IPS-18a (cell line): Measurements from ENCODE around the gene CGNL1.

ENCODE experiments used
- H3K27ac ChIP-seq: one replicate; pipeline ENCODE4 v1.5.1; 2013; ENCODE audit warnings: low read length
- H3K27me3 ChIP-seq: one replicate; pipeline ENCODE4 v1.6.1; 2013; ENCODE audit warnings: mild to moderate bottlenecking, low read length; ENCODE audit not compliant: control insufficient read depth, insufficient read depth
- H3K36me3 ChIP-seq: one replicate; pipeline ENCODE4 v1.6.1; 2013; ENCODE audit warnings: low read depth, low read length; ENCODE audit not compliant: control insufficient read depth
- H3K4me1 ChIP-seq: one replicate; pipeline ENCODE4 v1.6.1; 2013; ENCODE audit warnings: low read depth, low read length; ENCODE audit not compliant: control insufficient read depth
- H3K4me3 ChIP-seq: one replicate; pipeline ENCODE4 v1.5.1; 2013; ENCODE audit warnings: low read length
- H3K9ac ChIP-seq: one replicate; pipeline ENCODE4 v1.6.1; 2013; ENCODE audit warnings: mild to moderate bottlenecking, low read length, moderate library complexity
- H3K9me3 ChIP-seq: one replicate; pipeline ENCODE4 v1.6.1; 2013; ENCODE audit warnings: low read depth, low read length; ENCODE audit not compliant: control insufficient read depth

Gene CGNL1

DNA sequence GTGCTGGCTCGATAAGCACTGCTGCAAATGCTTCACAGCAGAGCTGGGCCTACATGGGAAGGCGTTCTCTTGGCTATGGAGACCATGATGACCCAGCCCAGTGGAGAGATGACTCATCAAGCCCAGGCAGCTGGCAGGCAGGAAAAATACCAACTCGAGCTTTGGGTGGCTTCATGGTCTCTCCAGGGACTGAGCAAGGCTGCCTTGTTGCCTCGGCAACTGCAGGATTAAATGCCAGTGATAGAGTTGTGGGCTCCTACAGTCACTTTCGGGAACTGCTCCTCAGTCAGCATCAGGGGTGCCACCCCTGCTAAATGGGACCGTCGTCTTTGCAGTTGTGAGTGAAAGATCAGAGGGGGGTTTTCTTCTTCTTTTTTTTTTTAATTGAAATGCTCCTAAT lies 160.8 kb downstream of the CGNL1 start:
- H3K9ac ChIP-seq: no peak overlapping the region
- no peak overlapping the region for H3K4me3 ChIP-seq
- peaks cover 29% of the 10 kb centered on the region for H3K36me3 ChIP-seq
- no peaks in the 10 kb centered on the region for H3K27me3 ChIP-seq
- no peak overlapping the region for H3K27ac ChIP-seq
- H3K9me3 ChIP-seq: no peaks in the 10 kb centered on the region
- H3K4me1 ChIP-seq: peaks cover 21% of the 10 kb centered on the region

DNA sequence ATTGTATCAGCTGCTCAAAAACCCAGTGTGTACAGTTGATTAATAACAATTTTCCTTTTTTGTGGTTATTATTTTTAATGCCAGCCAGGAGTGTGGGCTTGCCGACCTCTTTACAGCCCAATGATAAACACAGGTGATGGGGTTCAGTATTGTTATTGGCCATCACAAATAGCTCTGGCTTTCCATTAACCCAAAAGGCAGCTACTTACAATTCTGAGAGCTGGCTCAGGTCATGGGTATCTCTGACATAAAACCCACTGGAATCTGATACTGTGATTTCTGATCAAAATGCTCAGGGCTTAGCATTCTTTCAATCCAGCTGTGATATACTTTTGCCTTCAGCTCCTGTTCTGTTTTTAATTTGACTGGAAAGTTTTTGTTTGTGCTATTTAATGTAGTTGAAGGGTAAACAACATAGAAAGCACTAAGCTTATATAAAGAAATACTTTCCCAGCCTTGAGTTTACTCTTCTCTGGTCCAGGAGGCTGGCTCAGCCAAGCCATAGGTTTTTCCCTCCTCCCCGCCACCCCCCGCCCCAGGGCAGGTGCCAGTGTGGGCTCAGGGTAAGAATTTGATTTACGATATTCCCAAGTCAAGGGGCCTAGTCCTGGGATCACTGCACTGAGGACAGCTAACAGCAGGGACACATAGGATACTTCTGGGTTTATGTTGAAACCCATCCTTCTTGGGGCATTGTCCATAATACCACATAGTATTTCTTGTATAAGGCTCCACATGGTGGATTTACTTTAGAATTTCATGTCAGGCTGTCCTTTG lies 161.4 kb downstream of the CGNL1 start:
- H3K36me3 ChIP-seq: peaks cover 23% of the 10 kb centered on the region
- peaks cover 21% of the 10 kb centered on the region for H3K4me1 ChIP-seq
- no peak overlapping the region for H3K9ac ChIP-seq
- H3K27me3 ChIP-seq: no peaks in the 10 kb centered on the region
- no peak overlapping the region for H3K4me3 ChIP-seq
- no peaks in the 10 kb centered on the region for H3K9me3 ChIP-seq
- no peak overlapping the region for H3K27ac ChIP-seq

DNA sequence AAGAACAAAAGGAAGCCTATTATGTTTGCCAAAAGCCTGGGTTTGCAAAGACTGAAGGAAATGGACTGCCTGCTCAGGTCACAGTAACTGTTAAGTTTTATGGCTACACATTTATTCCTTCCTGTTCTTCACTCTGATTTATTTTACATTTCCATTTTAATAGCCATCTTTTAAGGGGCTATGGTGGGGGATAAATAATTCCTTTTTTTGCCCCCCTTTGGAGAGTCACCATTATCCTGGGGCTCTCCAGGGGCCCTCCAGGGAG lies 161.9 kb downstream of the CGNL1 start:
- H3K9ac ChIP-seq: no peak overlapping the region
- H3K27ac ChIP-seq: no peak overlapping the region
- H3K4me3 ChIP-seq: no peak overlapping the region
- H3K4me1 ChIP-seq: peaks cover 21% of the 10 kb centered on the region
- no peaks in the 10 kb centered on the region for H3K9me3 ChIP-seq
- H3K36me3 ChIP-seq: peaks cover 18% of the 10 kb centered on the region
- no peaks in the 10 kb centered on the region for H3K27me3 ChIP-seq

DNA sequence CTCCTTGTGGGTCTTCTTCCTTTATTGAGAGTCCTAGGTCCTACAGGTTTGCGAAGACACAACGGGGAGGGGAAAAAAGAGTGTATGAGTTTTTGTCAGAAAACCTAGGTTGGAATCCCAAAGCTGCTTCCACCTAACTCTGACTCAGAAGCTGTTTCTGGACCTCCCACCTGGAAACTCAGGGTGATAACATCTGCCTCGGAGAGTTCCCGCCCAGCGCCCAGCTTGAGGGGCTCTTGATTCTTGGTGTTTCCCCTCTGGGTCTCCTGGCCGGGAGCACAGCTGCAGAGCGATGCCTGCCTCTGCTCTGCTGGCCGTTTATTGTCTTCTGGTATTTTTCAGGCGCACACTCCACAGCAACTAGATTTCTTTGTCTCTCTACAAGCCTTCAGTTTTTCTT lies 162.5 kb downstream of the CGNL1 start:
- no peak overlapping the region for H3K27ac ChIP-seq
- H3K36me3 ChIP-seq: peaks cover 20% of the 10 kb centered on the region

DNA sequence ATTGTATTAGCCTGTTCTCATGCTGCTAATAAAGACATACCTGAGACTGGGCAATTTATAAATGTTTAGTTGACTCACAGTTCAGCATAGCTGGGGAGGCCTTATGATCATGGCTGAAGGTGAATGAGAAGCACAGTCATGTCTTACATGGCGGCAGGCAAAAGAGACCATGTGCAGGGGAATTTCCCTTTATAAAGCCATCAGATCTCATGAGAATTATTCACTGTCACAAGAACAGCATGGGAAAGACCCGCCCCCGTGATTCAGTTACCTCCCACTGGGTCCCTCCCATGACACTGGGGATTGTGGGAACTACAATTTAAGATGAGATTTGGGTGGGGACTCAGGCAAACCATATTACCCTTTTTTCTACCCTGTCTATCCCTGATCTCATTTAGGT lies 163.9 kb downstream of the CGNL1 start:
- peaks cover 7% of the 10 kb centered on the region for H3K4me1 ChIP-seq
- H3K4me3 ChIP-seq: no peak overlapping the region
- no peak overlapping the region for H3K9ac ChIP-seq
- H3K9me3 ChIP-seq: no peaks in the 10 kb centered on the region
- H3K27ac ChIP-seq: no peak overlapping the region
- peaks cover 30% of the 10 kb centered on the region for H3K36me3 ChIP-seq
- no peaks in the 10 kb centered on the region for H3K27me3 ChIP-seq

More for the DNA sequence above, 162.5 kb downstream of the CGNL1 start:
- H3K4me3 ChIP-seq: no peak overlapping the region
- no peak overlapping the region for H3K9ac ChIP-seq
- H3K9me3 ChIP-seq: no peaks in the 10 kb centered on the region
- no peaks in the 10 kb centered on the region for H3K27me3 ChIP-seq
- peaks cover 16% of the 10 kb centered on the region for H3K4me1 ChIP-seq

DNA sequence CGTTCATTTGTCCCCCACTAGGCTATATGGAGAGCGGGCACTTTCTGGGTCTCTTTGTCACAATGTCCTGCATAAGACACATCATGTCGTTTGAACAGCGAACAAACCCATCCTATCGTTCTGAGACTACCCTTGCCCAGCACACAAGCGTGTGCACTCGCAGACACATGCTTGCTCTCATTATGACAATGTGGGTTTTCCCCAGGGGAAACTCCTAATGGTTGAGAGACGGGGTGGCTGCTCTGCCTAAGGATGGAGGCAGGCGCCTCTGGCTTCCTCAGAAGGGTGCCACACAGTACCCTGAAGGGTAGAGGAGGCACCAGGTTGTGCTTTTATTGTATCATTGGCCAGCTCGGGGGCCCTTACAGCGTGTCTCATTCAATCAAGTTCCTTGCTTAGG lies 164.4 kb downstream of the CGNL1 start:
- Histone ChIP-seq H3K4me3 (no peak overlapping the region), H3K4me1 (peaks cover 7% of the 10 kb centered on the region), H3K9me3 (no peaks in the 10 kb centered on the region), H3K27me3 (no peaks in the 10 kb centered on the region), H3K9ac (no peak overlapping the region), H3K36me3 (peaks cover 30% of the 10 kb centered on the region), H3K27ac (no peak overlapping the region)

DNA sequence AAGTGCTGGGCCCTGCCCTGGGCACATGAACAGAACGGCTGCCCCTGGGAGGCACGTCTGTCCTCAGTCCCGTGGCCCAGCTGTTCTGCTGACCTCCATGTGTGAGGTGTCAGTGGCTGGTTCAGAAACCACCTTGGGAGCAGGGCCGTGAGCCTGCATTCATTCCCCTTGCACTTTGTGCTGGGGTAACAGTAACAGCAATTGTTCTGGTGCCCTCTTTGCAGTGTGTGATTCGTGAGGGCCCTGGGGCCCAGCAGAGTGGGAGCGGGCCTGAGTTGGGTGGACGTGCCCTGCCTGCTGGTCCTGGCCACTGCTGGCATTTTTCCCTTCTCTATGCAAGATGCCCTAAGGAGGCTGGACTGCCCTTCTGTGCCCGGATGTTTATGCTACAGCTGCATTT lies 165.0 kb downstream of the CGNL1 start:
- Histone ChIP-seq H3K4me1 (peaks cover 7% of the 10 kb centered on the region), H3K27ac (no peak overlapping the region), H3K9ac (no peak overlapping the region), H3K36me3 (peaks cover 35% of the 10 kb centered on the region), H3K4me3 (no peak overlapping the region), H3K27me3 (no peaks in the 10 kb centered on the region), H3K9me3 (no peaks in the 10 kb centered on the region)

DNA sequence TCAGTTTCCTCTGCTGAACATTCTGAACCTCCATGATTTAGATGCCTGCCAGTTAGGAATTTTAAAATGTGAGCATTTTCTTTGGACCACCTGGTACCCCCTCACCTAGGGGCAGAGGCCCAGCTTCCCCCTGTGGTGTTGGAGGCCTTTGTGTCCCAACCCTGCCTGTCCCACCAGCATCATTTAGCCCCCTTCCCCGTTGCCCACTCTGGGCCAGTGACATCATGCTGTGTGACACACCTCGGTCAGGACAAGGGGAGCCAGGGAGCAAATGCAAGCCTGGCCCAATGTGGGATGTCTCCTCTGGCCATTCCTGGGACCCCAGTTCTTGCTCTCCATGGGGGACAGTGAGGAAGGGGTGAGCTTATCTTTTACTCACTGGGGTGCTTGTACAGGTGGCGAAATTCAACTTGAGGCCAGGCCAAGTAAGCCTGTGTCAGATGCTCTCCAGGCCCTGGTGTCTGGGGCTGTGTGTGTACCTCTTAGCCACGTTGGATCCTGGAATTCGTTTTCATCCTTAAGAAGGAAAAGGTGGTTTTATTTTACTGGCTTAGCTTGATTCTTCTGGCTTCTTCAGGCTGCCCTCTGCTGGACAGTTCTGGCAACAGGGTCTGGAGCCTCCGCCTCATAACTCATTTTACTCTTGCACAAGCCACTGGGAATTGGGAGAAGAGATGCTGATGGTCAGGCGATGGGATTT lies 165.7 kb downstream of the CGNL1 start:
- Histone ChIP-seq H3K27ac (no peak overlapping the region), H3K4me3 (no peak overlapping the region), H3K4me1 (peaks cover 1% of the 10 kb centered on the region), H3K9me3 (no peaks in the 10 kb centered on the region), H3K9ac (no peak overlapping the region), H3K36me3 (peaks cover 36% of the 10 kb centered on the region), H3K27me3 (no peaks in the 10 kb centered on the region)

DNA sequence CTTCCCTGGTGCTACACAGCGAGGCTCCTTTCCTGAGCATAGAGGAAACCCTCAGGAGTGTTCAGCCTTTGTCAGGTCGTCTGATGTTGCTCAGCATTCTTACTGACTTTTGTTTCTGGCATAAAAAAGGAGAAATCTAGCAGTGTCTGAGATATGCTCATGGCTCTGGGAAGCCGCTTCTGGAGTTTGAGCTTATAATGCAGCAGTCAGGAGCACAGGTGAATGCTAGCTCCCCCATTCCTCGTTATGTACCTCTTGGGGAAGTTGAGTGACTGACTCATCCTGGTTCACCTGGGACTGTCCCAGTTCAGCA lies 166.2 kb downstream of the CGNL1 start:
- Histone ChIP-seq H3K27ac (no peak overlapping the region), H3K4me1 (no peaks in the 10 kb centered on the region), H3K9me3 (no peaks in the 10 kb centered on the region), H3K36me3 (peaks cover 37% of the 10 kb centered on the region), H3K4me3 (no peak overlapping the region), H3K27me3 (no peaks in the 10 kb centered on the region), H3K9ac (no peak overlapping the region)

DNA sequence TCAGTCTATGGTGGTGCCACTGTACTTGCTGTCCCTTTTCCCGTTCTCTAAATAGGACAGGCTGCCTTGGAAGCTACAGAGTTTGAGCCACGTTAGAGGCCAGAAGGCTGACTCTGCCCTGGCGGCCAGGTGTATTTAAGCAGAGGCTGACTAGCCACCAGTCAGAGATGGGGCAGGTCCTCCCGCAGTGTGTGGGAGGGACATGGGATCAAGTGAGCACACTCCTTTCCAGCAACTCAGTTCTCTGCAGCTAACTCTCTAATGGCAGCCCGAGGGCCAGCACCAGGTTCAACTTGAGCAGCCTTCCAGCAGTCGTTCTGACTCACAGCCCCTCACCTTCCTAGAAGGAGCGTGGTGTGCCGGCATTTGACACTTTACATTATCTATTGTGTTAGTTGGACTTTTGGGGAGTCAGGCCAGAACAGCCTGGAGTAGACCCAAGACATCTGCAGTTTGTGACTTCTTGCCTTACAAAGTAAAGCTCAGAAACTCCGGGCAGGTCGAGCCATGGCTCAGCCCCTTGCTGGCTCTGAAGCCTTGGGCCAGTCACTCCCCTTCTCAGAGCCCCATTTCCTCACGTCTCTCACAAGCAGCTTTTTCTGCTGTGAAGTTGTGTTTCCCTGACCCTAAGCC lies 168.7 kb downstream of the CGNL1 start:
- Histone ChIP-seq H3K9ac (no peak overlapping the region), H3K27ac (no peak overlapping the region), H3K36me3 (peaks cover 46% of the 10 kb centered on the region), H3K9me3 (no peaks in the 10 kb centered on the region), H3K4me3 (no peak overlapping the region), H3K4me1 (no peaks in the 10 kb centered on the region), H3K27me3 (no peaks in the 10 kb centered on the region)

DNA sequence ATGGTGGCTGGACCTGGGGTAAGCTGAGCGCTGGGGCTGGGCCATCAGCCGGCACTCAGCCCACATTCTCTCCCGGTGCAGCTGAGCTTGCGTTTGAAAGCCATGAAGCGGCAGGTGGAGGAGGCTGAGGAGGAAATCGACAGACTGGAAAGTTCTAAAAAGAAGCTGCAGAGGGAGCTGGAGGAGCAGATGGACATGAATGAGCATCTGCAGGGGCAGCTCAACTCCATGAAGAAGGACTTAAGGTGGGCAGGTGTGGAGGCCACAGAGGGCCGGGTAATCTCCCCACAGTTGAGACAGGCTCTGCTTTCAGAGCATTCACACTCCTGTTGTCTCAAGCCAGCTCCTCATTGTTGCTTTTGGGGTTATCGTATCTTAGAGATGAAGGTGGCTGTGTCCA lies 169.7 kb downstream of the CGNL1 start:
- Histone ChIP-seq H3K4me3 (no peak overlapping the region), H3K4me1 (peaks cover 2% of the 10 kb centered on the region), H3K27ac (no peak overlapping the region), H3K36me3 (peaks cover 47% of the 10 kb centered on the region), H3K9me3 (no peaks in the 10 kb centered on the region), H3K9ac (no peak overlapping the region), H3K27me3 (no peaks in the 10 kb centered on the region)
